ENCODE results near the gene TNPO2. TPM values are rescaled to one million over a fixed set of nuclear protein-coding genes. Genes with fewer than 3 reads are reported as not detected.
A peak's percentile ranks its signal among the peaks of the same experiment; 100 is the strongest.
"Not testable (repeated sequence)": the region's sequence is repeated elsewhere in the genome, so short reads cannot be mapped to it uniquely, and the experiment has no call there.

Gene TNPO2
- total RNA-seq, 1 donor from 2014 or later, result 14.2 TPM

- DNase-seq (ENCODE audit: low read depth in 2 of 2), result no peak
These were observed 14.2 kb upstream of the TNPO2 start for GRCh38 chr19:12737835-12738351.

GRCh38 chr19:12736995-12737834 is 13.5 kb upstream of the TNPO2 start, which contains the start of gene GET3:
Gene GET3, plus strand, starts transcription at chr19:12737497. Its CDS starts 9 bp downstream, at chr19:12737506.
- DNase-seq (ENCODE audit: low read depth in 2 of 2), result peak; percentile 100

- DNase-seq (ENCODE audit: low read depth in 2 of 2), result peak in 1 of 2 donors; percentile 18
These were observed 9.9 kb upstream of the TNPO2 start for GRCh38 chr19:12733369-12734214.

GRCh38 chr19:12731337-12731736 is 7.6 kb upstream of the TNPO2 start:
- DNase-seq (ENCODE audit: low read depth in 2 of 2), result no peak

- no peak for DNase-seq (ENCODE audit: low read depth in 2 of 2)
These were observed 6.3 kb upstream of the TNPO2 start for GRCh38 chr19:12730064-12730463.

- DNase-seq (ENCODE audit: low read depth in 2 of 2), result no peak
These were observed 4.2 kb upstream of the TNPO2 start for GRCh38 chr19:12727745-12728433.

- DNase-seq (ENCODE audit: low read depth in 2 of 2), result no peak
These were observed 3.2 kb upstream of the TNPO2 start for GRCh38 chr19:12726988-12727316.

- DNase-seq (ENCODE audit: low read depth in 2 of 2), result not testable (repeated sequence)
These were observed 1.9 kb upstream of the TNPO2 start for GRCh38 chr19:12725612-12726011.

- peak in 1 of 2 donors; percentile 15 for DNase-seq (ENCODE audit: low read depth in 2 of 2)
These were observed 421 bp downstream of the TNPO2 start for GRCh38 chr19:12723381-12723640.

GRCh38 chr19:12722566-12723380 is 959 bp downstream of the TNPO2 start:
- peak; percentile 99 to 100 for DNase-seq (ENCODE audit: low read depth in 2 of 2)

- peak in 1 of 2 donors; percentile 84 for DNase-seq (ENCODE audit: low read depth in 2 of 2)
These were observed 1.8 kb downstream of the TNPO2 start for GRCh38 chr19:12721656-12722565.

GRCh38 chr19:12720851-12721655 is 2.7 kb downstream of the TNPO2 start:
- peak in 1 of 2 donors; percentile 32 for DNase-seq (ENCODE audit: low read depth in 2 of 2)

- no peak for DNase-seq (ENCODE audit: low read depth in 2 of 2)
These were observed 3.4 kb downstream of the TNPO2 start for GRCh38 chr19:12720296-12720695.

GRCh38 chr19:12715929-12716328 is 7.8 kb downstream of the TNPO2 start:
- DNase-seq (ENCODE audit: low read depth in 2 of 2), result no peak

- DNase-seq (ENCODE audit: low read depth in 2 of 2), result no peak
These were observed 8.6 kb downstream of the TNPO2 start for GRCh38 chr19:12715102-12715501.

- DNase-seq (ENCODE audit: low read depth in 2 of 2), result not testable (repeated sequence)
These were observed 10.4 kb downstream of the TNPO2 start for GRCh38 chr19:12713304-12713703.

GRCh38 chr19:12712077-12712476 is 11.7 kb downstream of the TNPO2 start:
- DNase-seq (ENCODE audit: low read depth in 2 of 2), result not testable (repeated sequence)

GRCh38 chr19:12711187-12711586 is 12.5 kb downstream of the TNPO2 start:
- no peak for DNase-seq (ENCODE audit: low read depth in 2 of 2)

GRCh38 chr19:12708641-12709040 is 15.1 kb downstream of the TNPO2 start:
- no peak for DNase-seq (ENCODE audit: low read depth in 2 of 2)

All from dermis microvascular lymphatic vessel endothelial cell (primary cell).